Hepatocyte (in vitro differentiated cells): Measurements from ENCODE around the gene MYOD1. TPM values are rescaled to one million over a fixed set of nuclear protein-coding genes. Genes with fewer than 3 reads are reported as not detected.
A peak's percentile ranks its signal among the peaks of the same experiment; 100 is the strongest.

ENCODE experiments used
- DNase-seq: peaks from one replicate; pipeline ENCODE4 v3.0.0-alpha.2; 2016; ENCODE audit warnings: low spot score
- H2AFZ ChIP-seq: fragments of 200-600 bp; sonication (generic); 2 replicates; pipeline ENCODE4 v1.6.0; 2016; ENCODE audit warnings: antibody characterized with exemption, mild to moderate bottlenecking
- H3K27ac ChIP-seq: fragments of 200-600 bp; sonication (generic); 2 replicates; pipeline ENCODE4 v1.5.1; 2016; ENCODE audit warnings: mild to moderate bottlenecking
- H3K27me3 ChIP-seq: fragments of 200-600 bp; sonication (generic); 2 replicates; pipeline ENCODE4 v1.6.1; 2016
- H3K36me3 ChIP-seq: fragments of 200-600 bp; sonication (generic); replicated peaks from 2 replicates; pipeline ENCODE4 v1.5.1; 2016; ENCODE audit warnings: low read depth; ENCODE audit not compliant: insufficient read depth
- H3K4me1 ChIP-seq: fragments of 200-600 bp; sonication (generic); 2 replicates; pipeline ENCODE4 v1.5.1; 2016; ENCODE audit warnings: mild to moderate bottlenecking, moderate library complexity; ENCODE audit not compliant: insufficient read depth
- H3K4me2 ChIP-seq: fragments of 200-600 bp; sonication (generic); 2 replicates; pipeline ENCODE4 v1.6.0; 2016
- H3K4me3 ChIP-seq: fragments of 200-600 bp; sonication (generic); 2 replicates; pipeline ENCODE4 v1.5.1; 2016; ENCODE audit warnings: mild to moderate bottlenecking
- H3K79me2 ChIP-seq: fragments of 200-600 bp; sonication (generic); 2 replicates; pipeline ENCODE4 v1.6.0; 2017; ENCODE audit warnings: mild to moderate bottlenecking
- H3K9me2 ChIP-seq: fragments of 200-600 bp; sonication (generic); replicated peaks from 2 replicates; pipeline ENCODE4 v1.6.0; 2017; ENCODE audit warnings: mild to moderate bottlenecking; ENCODE audit not compliant: insufficient read depth
- H3K9me3 ChIP-seq: fragments of 200-600 bp; sonication (generic); 2 replicates; pipeline ENCODE4 v1.5.1; 2016; ENCODE audit warnings: low read depth, mild to moderate bottlenecking
- H4K20me1 ChIP-seq: fragments of 200-600 bp; sonication (generic); 2 replicates; pipeline ENCODE4 v1.6.0; 2016; ENCODE audit warnings: mild to moderate bottlenecking; ENCODE audit not compliant: insufficient read depth, poor library complexity, severe bottlenecking
- CTCF ChIP-seq: fragments of 200-600 bp; sonication (generic); IDR thresholded peaks from 2 replicates; pipeline ENCODE4 v1.5.1; 2016; ENCODE audit warnings: antibody characterized with exemption, mild to moderate bottlenecking; ENCODE audit not compliant: poor library complexity
- EZH2 ChIP-seq: fragments of 200-600 bp; sonication (generic); IDR thresholded peaks from 2 replicates; pipeline ENCODE4 v1.6.1; 2016; ENCODE audit warnings: antibody characterized with exemption, mild to moderate bottlenecking, borderline replicate concordance
- EZH2phosphoT487 ChIP-seq: fragments of 200-600 bp; sonication (generic); IDR thresholded peaks from one replicate; pipeline ENCODE4 v1.6.1; 2018; ENCODE audit warnings: antibody characterized with exemption, mild to moderate bottlenecking, low read depth, moderate library complexity; ENCODE audit not compliant: unreplicated experiment, severe bottlenecking
- WGBS: methylation state at CpG from one replicate; pipeline ENCODE4 v1.1.6; 2016; ENCODE audit warnings: low lambda C conversion rate; ENCODE audit errors: missing lambda C conversion rate; 5-methylcytosine and 5-hydroxymethylcytosine counted together
- polyA plus RNA-seq: library from polyadenylated mRNA; unstranded; fragments of >200 nt; fragmentation: Nextera tagmentation; extraction: Ambion mirVana; gene quantifications from 2 replicates; pipeline ENCODE4 v1.2.1, GENCODE V29; 2016
- total RNA-seq: library from RNA; depleted of rRNA; stranded (reverse); fragments of >200 nt; gene quantifications from 2 replicates; pipeline ENCODE4 v1.2.3, GENCODE V29; 2014

MYOD1 gene
- total and polyA plus RNA-seq, 2 experiments from 2014 or later, result not detected

- no peak overlapping the region for H3K4me3 ChIP-seq
- peaks cover 95% of the 10 kb centered on the region for H3K27me3 ChIP-seq
- no peaks in the 10 kb centered on the region for H3K9me2 ChIP-seq
- no peak overlapping the region for H2AFZ ChIP-seq
- peaks cover 6% of the 10 kb centered on the region for H3K4me1 ChIP-seq
- no peaks in the 10 kb centered on the region for H3K9me3 ChIP-seq
- H4K20me1 ChIP-seq, result no peaks in the 10 kb centered on the region
- H3K79me2 ChIP-seq, result no peaks in the 10 kb centered on the region
- H3K36me3 ChIP-seq, result no peaks in the 10 kb centered on the region
- no peak for TF ChIP-seq CTCF
- no peak for TF ChIP-seq EZH2phosphoT487
- no peak for TF ChIP-seq EZH2
- DNase-seq, result no peak
- no peak overlapping the region for H3K27ac ChIP-seq
- 57% methylated on average over 2 of the region's 2 CpGs for WGBS
- no peak overlapping the region for H3K4me2 ChIP-seq
Observed at GRCh38 chr11:17725174-17725573, 5.8 kb downstream of the MYOD1 start.

GRCh38 chr11:17730137-17730536 is 10.8 kb downstream of the MYOD1 start:
- no peak for DNase-seq
- H3K27ac ChIP-seq, result no peak overlapping the region
- no peaks in the 10 kb centered on the region for H3K36me3 ChIP-seq
- 68% methylated on average over 2 of the region's 2 CpGs for WGBS
- no peaks in the 10 kb centered on the region for H4K20me1 ChIP-seq
- H3K4me2 ChIP-seq, result no peak overlapping the region
- H2AFZ ChIP-seq, result no peak overlapping the region
- no peaks in the 10 kb centered on the region for H3K9me2 ChIP-seq
- no peaks in the 10 kb centered on the region for H3K4me1 ChIP-seq
- peaks cover 64% of the 10 kb centered on the region for H3K27me3 ChIP-seq
- H3K4me3 ChIP-seq, result no peak overlapping the region
- H3K79me2 ChIP-seq, result no peaks in the 10 kb centered on the region
- H3K9me3 ChIP-seq, result no peaks in the 10 kb centered on the region
- TF ChIP-seq EZH2phosphoT487, result no peak
- TF ChIP-seq CTCF, result no peak
- TF ChIP-seq EZH2, result no peak

GRCh38 chr11:17730608-17731462 is 11.5 kb downstream of the MYOD1 start:
- Histone ChIP-seq H4K20me1 (no peaks in the 10 kb centered on the region), H3K9me3 (no peaks in the 10 kb centered on the region), H3K4me3 (no peak overlapping the region), H3K79me2 (no peaks in the 10 kb centered on the region), H3K27ac (no peak overlapping the region), H3K4me1 (no peaks in the 10 kb centered on the region), H3K9me2 (no peaks in the 10 kb centered on the region), H3K4me2 (no peak overlapping the region), H3K27me3 (peaks cover 63% of the 10 kb centered on the region), H2AFZ (no peak overlapping the region), H3K36me3 (no peaks in the 10 kb centered on the region)
- TF ChIP-seq EZH2, result no peak
- peak; percentile 88 for TF ChIP-seq CTCF
- TF ChIP-seq EZH2phosphoT487, result no peak
- peak; percentile 89 for DNase-seq
- WGBS, result 20% methylated on average over 9 of the region's 9 CpGs
